Measurements from ENCODE around the gene RAPGEF4.

The RAPGEF4 gene

DNA sequence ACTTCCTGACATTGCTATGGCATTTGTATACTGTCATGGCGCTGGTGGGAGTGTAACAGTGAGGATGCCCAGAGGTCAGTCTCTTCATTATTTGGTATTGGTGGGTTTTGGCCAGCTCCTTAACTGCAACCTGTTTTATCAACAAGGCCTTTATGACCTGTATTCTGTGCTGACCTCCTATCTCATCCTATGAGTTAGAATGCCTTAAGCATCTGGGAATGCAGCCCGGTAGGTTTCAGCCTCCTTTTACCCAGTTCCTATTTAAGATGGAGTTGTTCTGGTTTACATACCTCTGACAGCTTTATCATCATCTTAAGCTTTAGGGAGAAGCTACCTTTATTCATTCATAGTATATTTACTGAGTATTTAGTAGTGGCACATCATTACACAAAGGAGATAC is 103.8 kb downstream of the RAPGEF4 start:
- no peak for DNase-seq (ENCODE audit: low read depth, low spot score)
- no peak overlapping the region for H3K4me3 ChIP-seq (ENCODE audit: low read depth, low read length)
- TF ChIP-seq, protein P1, sequence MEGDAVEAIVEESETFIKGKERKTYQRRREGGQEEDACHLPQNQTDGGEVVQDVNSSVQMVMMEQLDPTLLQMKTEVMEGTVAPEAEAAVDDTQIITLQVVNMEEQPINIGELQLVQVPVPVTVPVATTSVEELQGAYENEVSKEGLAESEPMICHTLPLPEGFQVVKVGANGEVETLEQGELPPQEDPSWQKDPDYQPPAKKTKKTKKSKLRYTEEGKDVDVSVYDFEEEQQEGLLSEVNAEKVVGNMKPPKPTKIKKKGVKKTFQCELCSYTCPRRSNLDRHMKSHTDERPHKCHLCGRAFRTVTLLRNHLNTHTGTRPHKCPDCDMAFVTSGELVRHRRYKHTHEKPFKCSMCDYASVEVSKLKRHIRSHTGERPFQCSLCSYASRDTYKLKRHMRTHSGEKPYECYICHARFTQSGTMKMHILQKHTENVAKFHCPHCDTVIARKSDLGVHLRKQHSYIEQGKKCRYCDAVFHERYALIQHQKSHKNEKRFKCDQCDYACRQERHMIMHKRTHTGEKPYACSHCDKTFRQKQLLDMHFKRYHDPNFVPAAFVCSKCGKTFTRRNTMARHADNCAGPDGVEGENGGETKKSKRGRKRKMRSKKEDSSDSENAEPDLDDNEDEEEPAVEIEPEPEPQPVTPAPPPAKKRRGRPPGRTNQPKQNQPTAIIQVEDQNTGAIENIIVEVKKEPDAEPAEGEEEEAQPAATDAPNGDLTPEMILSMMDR (IDR thresholded peaks at IDR 0.05; ENCODE audit: low read depth, low read length) = no peak
- in situ Hi-C loops (cut with HindIII; ENCODE audit: low sequenced_read_pairs) = no loop called here

DNA sequence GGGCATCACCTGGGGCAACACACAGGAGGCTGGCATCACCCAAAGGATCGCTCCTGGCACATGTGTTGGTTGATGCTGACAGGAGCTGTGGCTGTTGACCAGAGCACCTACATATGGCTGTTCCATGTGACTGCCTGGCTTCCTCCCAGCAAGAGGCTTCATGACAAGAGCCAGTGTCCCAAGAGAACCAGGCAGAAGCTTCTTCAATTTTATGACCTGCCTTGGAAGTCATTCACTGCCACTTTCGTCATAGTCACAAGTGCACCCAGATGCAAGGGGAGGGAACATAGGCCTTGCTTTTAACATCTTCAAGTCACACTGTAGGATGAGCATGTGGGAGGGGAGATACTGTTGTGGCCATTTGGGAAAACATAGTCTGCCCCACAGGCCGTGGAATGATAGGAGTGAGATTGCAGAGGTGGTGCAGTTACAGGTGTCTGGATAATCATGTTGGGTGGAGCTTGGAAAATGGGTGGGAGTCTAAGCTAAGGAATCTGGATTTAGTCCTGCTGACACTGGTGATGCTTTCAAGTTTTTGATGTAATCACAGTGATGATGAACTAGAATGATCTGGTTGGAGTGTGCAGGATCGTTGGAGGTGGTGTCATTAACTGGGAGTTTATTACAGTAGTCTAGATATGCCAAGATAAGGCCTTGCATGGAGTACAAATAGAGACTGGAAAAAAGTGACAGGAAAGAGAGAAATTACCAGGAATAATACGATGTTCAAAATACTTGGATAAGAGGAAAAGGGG is 107.0 kb downstream of the RAPGEF4 start:
- TF ChIP-seq, protein P1 (IDR thresholded peaks at IDR 0.05; ENCODE audit: low read depth, low read length) = no peak
- DNase-seq (ENCODE audit: low read depth, low spot score) = no peak
- H3K4me3 ChIP-seq (ENCODE audit: low read depth, low read length) = no peak overlapping the region
- in situ Hi-C loops (cut with HindIII; ENCODE audit: low sequenced_read_pairs) = no loop called here

DNA sequence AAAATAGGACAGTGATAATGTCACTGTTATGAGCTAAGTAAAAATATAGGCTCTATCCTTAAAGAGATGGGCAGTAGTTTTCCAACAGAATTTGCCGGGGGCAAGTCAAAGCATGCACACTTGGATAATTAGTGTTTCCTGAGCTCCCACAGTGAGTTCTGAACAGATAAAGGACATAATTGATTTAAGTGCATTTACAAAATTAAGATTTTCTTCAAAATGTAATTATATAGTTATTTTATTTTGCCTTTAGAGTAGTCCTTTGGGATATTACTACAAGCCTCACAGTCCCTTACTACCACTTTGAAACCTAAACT is 107.6 kb downstream of the RAPGEF4 start:
- TF ChIP-seq, protein P1 (IDR thresholded peaks at IDR 0.05; ENCODE audit: low read depth, low read length) = no peak
- no peak for DNase-seq (ENCODE audit: low read depth, low spot score)
- no peak overlapping the region for H3K4me3 ChIP-seq (ENCODE audit: low read depth, low read length)
- in situ Hi-C loops (cut with HindIII; ENCODE audit: low sequenced_read_pairs) = no loop called here

DNA sequence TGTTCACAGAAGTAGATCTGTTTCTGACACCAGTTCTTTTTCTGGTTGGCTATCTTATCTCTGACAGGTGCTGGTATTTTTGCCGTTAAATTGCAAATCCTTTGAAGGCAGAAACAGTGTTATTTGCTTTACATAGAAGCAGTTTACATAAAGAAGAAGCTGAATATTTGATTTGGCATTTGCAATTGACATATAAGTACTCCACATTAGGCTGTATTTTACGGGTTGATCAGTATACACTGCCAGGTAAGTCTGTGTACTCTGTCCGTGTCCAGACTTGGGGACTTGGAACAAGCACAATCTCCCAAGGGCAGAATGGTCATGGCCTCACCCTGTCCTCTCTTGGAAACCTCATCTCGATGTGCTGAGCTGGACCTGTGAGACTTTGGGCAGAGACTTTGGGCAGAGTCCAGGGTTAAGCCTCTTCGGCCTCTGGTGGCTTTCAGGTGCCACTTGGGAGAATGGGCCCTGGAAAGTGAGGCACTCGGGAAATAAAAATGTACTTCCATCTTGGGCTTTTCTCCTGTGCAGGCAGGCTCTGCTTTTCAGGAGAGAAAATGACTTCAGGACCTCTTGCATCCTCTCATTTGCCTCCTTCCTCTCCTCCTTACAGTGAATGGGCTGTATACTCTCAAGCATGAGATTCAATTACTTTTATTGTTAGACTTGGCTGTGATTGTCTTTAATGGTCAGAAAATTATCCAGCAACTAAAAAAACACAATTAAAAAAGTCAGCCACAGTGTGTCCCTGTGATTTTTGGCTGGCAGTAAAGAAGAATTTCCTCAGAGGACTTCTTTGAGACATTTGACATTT is 108.5 kb downstream of the RAPGEF4 start:
- in situ Hi-C loops (cut with HindIII; ENCODE audit: low sequenced_read_pairs) = no loop called here
- no peak for DNase-seq (ENCODE audit: low read depth, low spot score)
- TF ChIP-seq, protein P1 (IDR thresholded peaks at IDR 0.05; ENCODE audit: low read depth, low read length) = no peak
- no peak overlapping the region for H3K4me3 ChIP-seq (ENCODE audit: low read depth, low read length)

DNA sequence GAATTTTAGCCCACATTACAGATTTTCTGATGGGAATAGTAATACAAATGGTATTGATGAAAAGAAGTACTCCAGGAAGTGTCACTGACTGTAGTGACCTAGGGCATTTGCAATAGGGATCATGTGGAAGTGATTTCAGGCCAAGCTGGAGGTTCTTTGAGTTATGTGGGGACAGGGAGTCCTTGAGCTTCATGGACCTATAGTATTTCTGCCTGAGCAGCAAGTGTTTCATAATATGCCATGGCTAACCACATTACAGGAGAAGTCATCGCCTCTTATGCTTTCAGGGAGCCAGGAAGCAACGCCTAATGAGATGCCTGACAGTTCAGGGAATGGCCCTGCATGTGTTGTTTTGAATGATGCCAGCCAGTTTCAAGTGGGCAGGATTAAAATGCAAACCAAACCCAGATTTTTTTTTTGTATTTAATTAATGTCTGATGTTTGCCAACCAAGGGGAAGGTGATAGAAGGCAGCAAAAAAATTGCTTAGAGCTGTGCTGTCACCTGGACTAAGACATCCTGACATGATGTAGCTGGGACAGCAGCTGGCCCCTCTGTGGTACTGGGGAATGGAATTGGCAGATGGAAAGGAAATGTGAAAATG is 109.5 kb downstream of the RAPGEF4 start:
- DNase-seq (ENCODE audit: low read depth, low spot score) = no peak
- H3K4me3 ChIP-seq (ENCODE audit: low read depth, low read length) = no peak overlapping the region
- TF ChIP-seq, protein P1 (IDR thresholded peaks at IDR 0.05; ENCODE audit: low read depth, low read length) = no peak
- in situ Hi-C loops (cut with HindIII; ENCODE audit: low sequenced_read_pairs) = no loop called here

DNA sequence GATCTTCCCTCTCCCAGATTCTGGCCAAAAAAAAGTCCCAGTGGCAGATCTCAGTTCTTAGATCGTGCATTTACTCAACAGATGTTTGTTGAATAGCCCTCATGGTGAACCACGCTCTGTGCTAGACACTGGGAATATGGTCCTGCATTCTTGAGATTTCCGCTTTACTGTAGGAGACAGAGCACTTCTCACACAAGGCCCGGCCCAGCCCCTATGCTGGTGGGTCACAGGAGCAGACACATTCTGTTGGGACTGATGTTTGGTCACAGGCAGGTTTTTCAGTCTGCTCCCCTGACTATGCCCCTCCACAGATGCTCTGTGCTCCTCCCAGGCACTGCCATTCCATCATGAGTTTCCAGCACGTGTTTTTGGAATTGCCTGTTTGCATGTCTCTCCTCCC is 110.9 kb downstream of the RAPGEF4 start:
- TF ChIP-seq, protein P1 (IDR thresholded peaks at IDR 0.05; ENCODE audit: low read depth, low read length) = no peak
- DNase-seq (ENCODE audit: low read depth, low spot score) = no peak
- in situ Hi-C loops (cut with HindIII; ENCODE audit: low sequenced_read_pairs) = no loop called here
- H3K4me3 ChIP-seq (ENCODE audit: low read depth, low read length) = no peak overlapping the region
